Omental fat pad (tissue), 4 donors: ENCODE measurements around the gene RBM33. TPM values are rescaled to one million over a fixed set of nuclear protein-coding genes. Genes with fewer than 3 reads are reported as not detected.

Source experiments
- ATAC-seq: fragments of 150-250 bp; one replicate; pipeline ENCODE4 v1.9.1; 2016; ENCODE audit warnings: mild to moderate bottlenecking, moderate library complexity; ENCODE audit not compliant: low FRiP score
- DNase-seq: peaks from one replicate; pipeline ENCODE4 v3.0.0-alpha.2; 2019; ENCODE audit warnings: low spot score
- total RNA-seq, 4 donors: library from RNA; depleted of rRNA; stranded (reverse); fragments of >200 nt; gene quantifications; one replicate each; pipeline ENCODE4 v1.1.0, GENCODE V29; 2016
- TF ChIP-seq, protein P1 (sequence below), 3 donors: fragments of 450-650 bp; IDR thresholded peaks; one replicate each; pipeline ENCODE4 v1.5.1; 2016 to 2017; ENCODE audit warnings: antibody characterized with exemption in 3 of 3, mild to moderate bottlenecking in 3 of 3, moderate library complexity in 2 of 3

Gene RBM33
- total RNA-seq, 4 donors from 2014 or later, result 19.5 to 53.4 (median 32.0) TPM

DNA sequence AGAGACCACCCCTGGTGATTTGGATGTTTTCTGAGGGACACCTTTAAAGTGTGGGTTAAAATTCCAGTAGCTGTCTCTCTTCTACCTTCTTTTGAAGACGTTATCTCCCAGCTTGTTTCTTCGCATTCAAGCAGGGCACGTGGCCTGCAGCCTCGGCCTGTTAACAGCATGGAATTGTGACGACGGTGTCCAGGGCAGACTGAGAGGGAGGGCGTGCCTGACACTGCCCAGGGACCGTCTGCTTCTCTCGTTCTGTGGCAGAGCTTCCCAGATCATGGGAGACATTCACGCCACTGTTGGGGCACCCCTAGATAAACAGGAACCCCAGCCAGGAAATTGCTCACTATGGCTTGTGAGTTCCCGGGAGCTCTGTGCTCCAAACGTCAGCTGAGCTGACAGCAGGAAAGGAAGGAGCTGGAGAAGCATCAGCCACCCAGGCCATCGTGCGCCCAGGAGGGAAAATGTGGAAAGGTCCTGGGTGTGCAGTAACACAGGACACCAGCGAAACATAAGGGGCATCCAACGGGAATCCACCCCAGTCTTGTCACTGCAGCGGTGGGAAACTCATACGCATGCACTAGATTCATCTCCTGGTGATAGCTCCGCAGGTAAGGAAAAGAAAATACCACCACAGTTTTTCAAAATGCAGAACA is 41.1 kb upstream of the RBM33 start:
- TF ChIP-seq, protein P1, sequence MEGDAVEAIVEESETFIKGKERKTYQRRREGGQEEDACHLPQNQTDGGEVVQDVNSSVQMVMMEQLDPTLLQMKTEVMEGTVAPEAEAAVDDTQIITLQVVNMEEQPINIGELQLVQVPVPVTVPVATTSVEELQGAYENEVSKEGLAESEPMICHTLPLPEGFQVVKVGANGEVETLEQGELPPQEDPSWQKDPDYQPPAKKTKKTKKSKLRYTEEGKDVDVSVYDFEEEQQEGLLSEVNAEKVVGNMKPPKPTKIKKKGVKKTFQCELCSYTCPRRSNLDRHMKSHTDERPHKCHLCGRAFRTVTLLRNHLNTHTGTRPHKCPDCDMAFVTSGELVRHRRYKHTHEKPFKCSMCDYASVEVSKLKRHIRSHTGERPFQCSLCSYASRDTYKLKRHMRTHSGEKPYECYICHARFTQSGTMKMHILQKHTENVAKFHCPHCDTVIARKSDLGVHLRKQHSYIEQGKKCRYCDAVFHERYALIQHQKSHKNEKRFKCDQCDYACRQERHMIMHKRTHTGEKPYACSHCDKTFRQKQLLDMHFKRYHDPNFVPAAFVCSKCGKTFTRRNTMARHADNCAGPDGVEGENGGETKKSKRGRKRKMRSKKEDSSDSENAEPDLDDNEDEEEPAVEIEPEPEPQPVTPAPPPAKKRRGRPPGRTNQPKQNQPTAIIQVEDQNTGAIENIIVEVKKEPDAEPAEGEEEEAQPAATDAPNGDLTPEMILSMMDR (IDR thresholded peaks at IDR 0.05), result no peak
- DNase-seq, result no peak
- no peak for ATAC-seq

DNA sequence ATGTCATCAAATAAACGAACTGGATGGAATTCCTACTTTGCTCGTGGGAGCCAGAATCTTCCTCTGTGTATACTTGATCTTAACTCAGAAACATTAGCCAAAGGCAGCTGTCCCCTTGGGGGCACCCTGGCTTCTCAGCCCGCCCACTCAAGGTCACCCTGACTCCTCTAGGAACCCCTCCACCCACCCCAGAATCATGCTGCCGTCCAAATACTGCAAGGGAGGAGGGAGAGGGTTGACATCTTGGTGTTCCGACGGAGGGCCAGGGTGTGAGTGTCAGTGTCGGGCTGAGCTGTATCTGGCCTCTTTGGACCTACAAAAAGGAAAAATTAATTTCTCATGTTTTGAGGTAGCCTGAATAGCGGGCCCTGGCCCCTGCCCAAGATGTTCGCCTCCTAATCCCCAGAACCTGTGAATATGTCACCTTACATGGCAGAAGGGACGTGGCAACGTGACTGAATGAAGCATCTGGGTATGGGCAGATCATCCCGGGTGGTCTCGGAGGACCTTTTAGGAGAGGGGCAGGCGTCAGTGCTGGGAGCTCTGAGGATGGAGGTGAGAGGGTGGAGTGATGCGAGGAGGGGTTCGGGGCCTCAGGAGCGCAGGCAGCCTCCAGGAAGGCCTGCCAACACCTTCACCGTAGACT is 40.5 kb upstream of the RBM33 start:
- ATAC-seq, result no peak
- TF ChIP-seq, protein P1 (IDR thresholded peaks at IDR 0.05), result no peak
- no peak for DNase-seq

DNA sequence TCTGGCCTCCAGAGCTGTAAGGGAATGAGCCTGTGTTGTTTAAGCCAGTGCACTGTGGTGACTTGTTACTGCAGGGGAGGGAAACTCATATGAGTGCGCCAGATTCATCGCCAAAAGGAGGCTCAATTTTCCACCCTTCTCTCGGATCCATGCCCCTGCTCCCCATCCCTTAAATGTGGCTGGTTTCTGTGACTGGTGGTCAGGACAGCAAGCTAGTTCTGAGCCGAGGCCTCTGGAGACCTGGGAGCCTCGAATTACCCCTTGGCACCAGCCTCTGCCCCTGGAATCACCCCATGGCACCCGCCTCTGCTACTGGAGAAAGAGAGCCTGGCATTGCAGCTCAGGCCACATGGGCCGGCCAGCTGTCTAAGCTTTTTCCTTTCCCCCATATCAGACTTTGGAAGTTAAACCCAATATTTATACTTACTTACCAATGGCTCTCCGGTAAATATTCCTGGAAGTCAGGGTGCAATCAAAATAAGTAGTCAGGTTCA is 39.9 kb upstream of the RBM33 start:
- TF ChIP-seq, protein P1 (IDR thresholded peaks at IDR 0.05), result no peak
- ATAC-seq, result no peak
- DNase-seq, result no peak

DNA sequence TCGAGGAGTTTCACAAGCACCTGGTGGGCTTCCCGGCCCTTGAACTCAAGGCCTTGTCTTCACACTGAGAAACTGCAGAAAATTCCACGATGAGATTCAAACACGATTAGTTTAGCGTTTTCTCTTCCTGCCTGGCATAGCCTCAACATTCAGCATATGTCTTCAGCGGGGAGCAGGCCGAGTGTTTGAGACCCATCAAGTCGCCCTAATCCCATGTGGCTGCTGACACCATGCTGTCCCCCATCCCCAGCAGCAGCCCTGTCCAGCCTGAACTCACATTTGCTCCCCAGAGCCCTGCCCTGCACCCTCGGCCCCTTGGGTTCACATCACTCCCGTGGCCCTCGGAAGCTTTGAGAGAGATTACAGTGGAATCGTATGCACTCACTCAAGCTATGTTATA is 35.3 kb upstream of the RBM33 start:
- DNase-seq, result no peak
- no peak for ATAC-seq
- TF ChIP-seq, protein P1 (IDR thresholded peaks at IDR 0.05), result no peak

DNA sequence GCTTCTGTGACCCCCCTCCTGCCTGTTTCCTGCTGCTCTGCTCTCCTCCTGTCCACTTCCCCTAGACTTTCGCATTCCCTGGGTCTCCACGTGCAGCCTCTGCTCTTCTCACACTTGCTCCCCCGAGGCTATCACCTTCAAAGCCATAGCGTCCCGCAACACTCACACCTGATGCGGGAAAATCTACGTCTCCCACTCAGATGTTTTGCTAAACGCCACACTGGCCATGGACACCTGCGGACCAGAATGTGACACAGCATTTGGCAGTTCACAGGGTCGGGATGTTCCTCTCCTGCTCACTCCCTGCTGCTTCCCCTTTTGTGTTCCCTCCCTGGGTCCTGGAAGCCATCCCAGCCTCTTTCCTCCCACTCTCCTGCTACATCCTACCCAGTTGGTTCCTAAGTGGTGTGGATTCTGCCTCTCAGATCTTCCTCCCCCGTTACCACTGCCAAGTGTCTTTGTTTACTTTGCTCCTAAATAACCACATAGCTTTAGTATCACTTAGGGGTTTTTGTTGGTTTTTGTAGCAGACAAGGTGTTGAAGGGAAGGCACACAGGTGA is 33.7 kb upstream of the RBM33 start:
- TF ChIP-seq, protein P1 (IDR thresholded peaks at IDR 0.05), result no peak
- DNase-seq, result no peak
- ATAC-seq, result no peak

DNA sequence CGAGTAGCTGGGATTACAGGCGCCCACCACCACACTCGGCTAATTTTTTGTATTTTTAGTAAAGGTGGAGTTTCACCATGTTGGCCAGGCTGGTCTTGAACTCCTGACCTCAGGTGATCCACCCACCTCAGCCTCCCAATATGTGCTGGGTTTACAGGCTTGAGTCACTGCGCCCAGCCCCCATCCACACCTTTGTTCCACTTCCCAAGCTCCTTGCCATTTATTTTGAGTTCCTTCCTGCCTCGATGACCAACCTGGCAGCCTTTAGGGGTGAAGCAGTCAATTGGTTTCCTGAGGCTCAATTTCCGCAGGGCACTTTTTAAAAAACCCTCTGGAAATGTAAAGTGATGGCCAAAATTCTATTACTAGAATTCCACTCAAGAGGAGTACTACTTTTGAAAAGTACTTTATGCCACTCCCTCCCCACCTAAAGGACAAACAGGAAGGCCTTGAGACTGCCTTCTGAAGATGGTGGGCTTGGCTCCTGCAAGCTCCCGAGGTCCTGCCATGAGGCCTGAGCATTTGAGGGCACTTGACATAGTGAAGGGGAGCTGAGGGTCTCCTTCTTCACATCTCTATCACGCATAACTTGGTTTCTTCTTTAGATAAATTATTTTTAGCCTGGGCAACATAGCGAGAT is 32.5 kb upstream of the RBM33 start:
- no peak for DNase-seq
- ATAC-seq, result no peak
- TF ChIP-seq, protein P1 (IDR thresholded peaks at IDR 0.05), result no peak
